Loucy (cell line): Measurements from ENCODE around the gene BCL11B.

ENCODE experiments used
- H2AFZ ChIP-seq: fragments of 200-600 bp; sonication (generic); 2 replicates; pipeline ENCODE4 v1.6.0; 2016; ENCODE audit warnings: antibody characterized with exemption, mild to moderate bottlenecking, low read length, moderate library complexity
- H3F3A ChIP-seq: fragments of 200-600 bp; 2 replicates; pipeline ENCODE4 v1.6.0; 2016; ENCODE audit warnings: antibody characterized with exemption, low read depth, mild to moderate bottlenecking
- H3K27me3 ChIP-seq: fragments of 200-600 bp; sonication (generic); 2 replicates; pipeline ENCODE4 v1.6.1; 2014; ENCODE audit warnings: low read length, mild to moderate bottlenecking; ENCODE audit not compliant: insufficient read depth, poor library complexity, severe bottlenecking
- H3K36me3 ChIP-seq: fragments of 200-600 bp; sonication (generic); 2 replicates; pipeline ENCODE4 v1.6.1; 2016; ENCODE audit warnings: low read length; ENCODE audit not compliant: insufficient read depth
- H3K4me1 ChIP-seq: fragments of 200-600 bp; sonication (generic); 2 replicates; pipeline ENCODE4 v1.5.1; 2014; ENCODE audit warnings: low read length, mild to moderate bottlenecking; ENCODE audit not compliant: insufficient read depth, poor library complexity, severe bottlenecking
- H3K4me2 ChIP-seq: fragments of 200-600 bp; sonication (generic); 2 replicates; pipeline ENCODE4 v1.6.0; 2014; ENCODE audit warnings: antibody characterized with exemption, low read length, low read depth, mild to moderate bottlenecking; ENCODE audit not compliant: poor library complexity, severe bottlenecking
- H3K4me3 ChIP-seq: fragments of 200-600 bp; sonication (generic); 2 replicates; pipeline ENCODE4 v1.5.1; 2014; ENCODE audit warnings: low read length, mild to moderate bottlenecking, mixed read lengths; ENCODE audit not compliant: poor library complexity, severe bottlenecking
- H3K79me2 ChIP-seq: fragments of 200-600 bp; sonication (generic); 2 replicates; pipeline ENCODE4 v1.6.1; 2014; ENCODE audit warnings: low read length; ENCODE audit not compliant: insufficient read depth
- H3K9ac ChIP-seq: fragments of 200-600 bp; sonication (generic); 2 replicates; pipeline ENCODE4 v1.6.0; 2014; ENCODE audit warnings: mild to moderate bottlenecking, low read depth, low read length, moderate library complexity; ENCODE audit not compliant: poor library complexity, severe bottlenecking
- H3K9me2 ChIP-seq: fragments of 200-600 bp; sonication (generic); replicated peaks from 2 replicates; pipeline ENCODE4 v1.6.1; 2016; ENCODE audit warnings: low read depth, low read length, mixed read lengths
- H3K9me3 ChIP-seq: fragments of 200-600 bp; sonication (generic); 2 replicates; pipeline ENCODE4 v1.6.1; 2014; ENCODE audit warnings: mild to moderate bottlenecking, antibody characterized with exemption, low read length, low read depth; ENCODE audit not compliant: insufficient read depth
- H4K20me1 ChIP-seq: fragments of 200-600 bp; sonication (generic); 2 replicates; pipeline ENCODE4 v1.6.0; 2014; ENCODE audit warnings: antibody characterized with exemption, low read length, mild to moderate bottlenecking; ENCODE audit not compliant: insufficient read depth, poor library complexity, severe bottlenecking
- CTCF ChIP-seq: fragments of 200-600 bp; sonication (generic); conservative IDR thresholded peaks from 2 replicates; pipeline ENCODE4 v1.5.1; 2014; ENCODE audit warnings: mild to moderate bottlenecking, antibody characterized with exemption, low read length
- EZH2phosphoT487 ChIP-seq: fragments of 200-600 bp; IDR thresholded peaks from 2 replicates; pipeline ENCODE4 v1.6.1; 2018; ENCODE audit warnings: antibody characterized with exemption, mild to moderate bottlenecking, moderate library complexity, borderline replicate concordance

Gene BCL11B

GRCh38 chr14:99215277-99215676 lies 56.7 kb downstream of the BCL11B start:
- Histone ChIP-seq H3F3A (no peaks in the 10 kb centered on the region), H3K36me3 (peaks cover 27% of the 10 kb centered on the region; the same call in 1 of the 2 replicates), H3K9me3 (no peaks in the 10 kb centered on the region), H2AFZ (no peak overlapping the region), H3K4me3 (no peak overlapping the region), H3K4me1 (no peaks in the 10 kb centered on the region), H3K27me3 (no peaks in the 10 kb centered on the region), H3K79me2 (peaks cover 97% of the 10 kb centered on the region), H4K20me1 (peaks cover 56% of the 10 kb centered on the region), H3K9ac (no peak overlapping the region), H3K9me2 (no peaks in the 10 kb centered on the region), H3K4me2 (no peak overlapping the region)
- TF ChIP-seq EZH2phosphoT487 (no peak), CTCF (no peak)

GRCh38 chr14:99214701-99215100 lies 57.3 kb downstream of the BCL11B start:
- H3K4me2 ChIP-seq: no peak overlapping the region
- H3F3A ChIP-seq: no peaks in the 10 kb centered on the region
- H3K36me3 ChIP-seq: peaks cover 29% of the 10 kb centered on the region; the same call in 1 of the 2 replicates
- H3K27me3 ChIP-seq: no peaks in the 10 kb centered on the region
- TF ChIP-seq EZH2phosphoT487 (no peak), CTCF (no peak)
- no peak overlapping the region for H3K4me3 ChIP-seq
- no peaks in the 10 kb centered on the region for H3K9me3 ChIP-seq
- no peak overlapping the region for H3K9ac ChIP-seq
- H3K9me2 ChIP-seq: no peaks in the 10 kb centered on the region
- H4K20me1 ChIP-seq: peaks cover 61% of the 10 kb centered on the region
- no peaks in the 10 kb centered on the region for H3K4me1 ChIP-seq
- H3K79me2 ChIP-seq: peaks cover 97% of the 10 kb centered on the region
- H2AFZ ChIP-seq: no peak overlapping the region

- Histone ChIP-seq H2AFZ (no peak overlapping the region), H3K36me3 (peaks cover 28% of the 10 kb centered on the region; the same call in 1 of the 2 replicates), H3K9me2 (no peaks in the 10 kb centered on the region), H4K20me1 (peaks cover 65% of the 10 kb centered on the region), H3K4me3 (no peak overlapping the region), H3K9ac (no peak overlapping the region), H3K4me2 (no peak overlapping the region), H3K27me3 (no peaks in the 10 kb centered on the region), H3F3A (no peaks in the 10 kb centered on the region), H3K79me2 (peaks cover 97% of the 10 kb centered on the region), H3K9me3 (no peaks in the 10 kb centered on the region), H3K4me1 (no peaks in the 10 kb centered on the region)
- TF ChIP-seq CTCF: no peak
These were observed 58.4 kb downstream of the BCL11B start for GRCh38 chr14:99213527-99213971.
